Stimulated activated CD8-positive, alpha-beta memory T cell treated with anti-CD3 and anti-CD28 coated beads, Interleukin-4, amount 100 ng/mL, for 1 hour (primary cell): Measurements from ENCODE around the gene CCDC120.

Experiments used
- DNase-seq, 2 donors: peaks; one replicate each; pipeline ENCODE4 v3.0.0-alpha.2; 2020; ENCODE audit warnings: low read depth in 2 of 2, low spot score in 1 of 2

Gene CCDC120, protein sequence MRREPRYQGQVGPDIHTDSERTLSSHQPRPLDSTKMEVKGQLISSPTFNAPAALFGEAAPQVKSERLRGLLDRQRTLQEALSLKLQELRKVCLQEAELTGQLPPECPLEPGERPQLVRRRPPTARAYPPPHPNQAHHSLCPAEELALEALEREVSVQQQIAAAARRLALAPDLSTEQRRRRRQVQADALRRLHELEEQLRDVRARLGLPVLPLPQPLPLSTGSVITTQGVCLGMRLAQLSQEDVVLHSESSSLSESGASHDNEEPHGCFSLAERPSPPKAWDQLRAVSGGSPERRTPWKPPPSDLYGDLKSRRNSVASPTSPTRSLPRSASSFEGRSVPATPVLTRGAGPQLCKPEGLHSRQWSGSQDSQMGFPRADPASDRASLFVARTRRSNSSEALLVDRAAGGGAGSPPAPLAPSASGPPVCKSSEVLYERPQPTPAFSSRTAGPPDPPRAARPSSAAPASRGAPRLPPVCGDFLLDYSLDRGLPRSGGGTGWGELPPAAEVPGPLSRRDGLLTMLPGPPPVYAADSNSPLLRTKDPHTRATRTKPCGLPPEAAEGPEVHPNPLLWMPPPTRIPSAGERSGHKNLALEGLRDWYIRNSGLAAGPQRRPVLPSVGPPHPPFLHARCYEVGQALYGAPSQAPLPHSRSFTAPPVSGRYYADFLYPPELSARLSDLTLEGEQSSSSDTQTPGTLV

DNA sequence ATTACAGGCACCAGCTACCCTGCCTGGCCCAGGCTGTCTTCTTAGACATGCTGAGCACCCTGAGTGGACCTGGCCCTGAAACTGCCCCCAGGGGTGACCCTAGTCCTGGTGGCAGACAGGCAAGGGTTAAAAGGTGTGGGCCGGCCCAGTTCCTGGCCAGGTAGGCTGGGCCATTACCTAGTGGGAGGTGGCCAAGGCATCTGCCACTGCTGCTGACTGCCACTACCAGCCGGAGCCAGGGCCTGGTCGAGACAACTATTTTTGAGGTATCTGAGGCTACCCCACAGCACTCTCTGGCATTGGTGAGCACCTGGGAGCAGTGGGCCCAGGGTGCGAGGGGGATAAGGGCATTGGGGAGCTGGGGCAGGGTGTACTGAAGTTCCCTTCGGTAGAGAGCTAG is at the start of gene CCDC120:
CCDC120 (plus strand) TSS at position 206 of the 400 bp plus-strand sequence. CDS start 3,043 bp downstream, outside the sequence.
- no peak for DNase-seq

DNA sequence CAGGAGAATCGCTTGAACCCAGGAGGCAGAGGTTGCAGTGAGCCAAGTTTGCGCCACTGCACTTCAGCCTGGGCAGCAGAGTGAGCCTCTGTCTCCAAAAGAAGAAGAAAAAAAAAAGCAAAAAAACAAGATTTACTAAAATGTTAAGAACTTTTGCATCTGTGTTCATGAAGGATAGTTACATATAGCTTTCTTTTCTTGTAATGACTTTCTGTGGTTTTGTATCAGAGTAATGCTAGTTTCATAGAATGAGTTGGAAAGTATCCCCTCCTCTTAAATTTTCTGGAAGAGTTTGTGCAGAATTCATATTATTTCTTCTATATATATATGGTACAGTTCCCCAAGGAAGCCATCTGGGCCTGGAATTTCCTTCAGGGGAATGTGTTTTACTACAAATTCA is 39.7 kb upstream of the CCDC120 start:
- no peak for DNase-seq

DNA sequence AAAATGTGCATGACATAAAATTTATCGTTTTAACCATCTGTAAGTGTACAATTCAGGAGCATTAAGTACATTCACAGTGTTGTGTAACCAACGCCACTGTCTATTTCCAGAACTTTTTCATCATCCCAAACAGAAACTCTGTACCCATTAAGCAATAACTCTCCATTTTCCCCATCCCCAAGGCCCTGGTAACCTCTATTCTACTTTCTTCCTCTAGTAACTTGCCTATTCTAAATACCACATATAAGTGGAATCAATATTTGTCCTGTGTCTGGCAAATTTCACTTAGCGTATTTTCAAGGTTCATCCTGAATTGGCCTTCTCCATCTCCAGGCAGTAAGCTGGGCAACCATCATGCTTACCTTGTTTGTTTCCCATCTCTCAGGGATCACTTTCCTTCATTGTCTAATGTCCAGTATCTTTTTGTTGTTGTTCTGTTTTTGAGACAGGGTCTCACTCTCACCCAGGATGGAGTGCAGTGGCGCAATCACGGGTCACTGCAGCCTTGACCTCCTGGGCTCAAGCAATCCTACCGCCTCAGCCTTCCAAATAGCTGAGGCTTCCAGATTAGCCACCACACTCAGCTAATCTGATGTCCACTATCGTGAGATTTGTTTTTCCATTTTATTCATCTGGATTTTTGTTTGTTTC is 39.1 kb upstream of the CCDC120 start:
- DNase-seq, result no peak

DNA sequence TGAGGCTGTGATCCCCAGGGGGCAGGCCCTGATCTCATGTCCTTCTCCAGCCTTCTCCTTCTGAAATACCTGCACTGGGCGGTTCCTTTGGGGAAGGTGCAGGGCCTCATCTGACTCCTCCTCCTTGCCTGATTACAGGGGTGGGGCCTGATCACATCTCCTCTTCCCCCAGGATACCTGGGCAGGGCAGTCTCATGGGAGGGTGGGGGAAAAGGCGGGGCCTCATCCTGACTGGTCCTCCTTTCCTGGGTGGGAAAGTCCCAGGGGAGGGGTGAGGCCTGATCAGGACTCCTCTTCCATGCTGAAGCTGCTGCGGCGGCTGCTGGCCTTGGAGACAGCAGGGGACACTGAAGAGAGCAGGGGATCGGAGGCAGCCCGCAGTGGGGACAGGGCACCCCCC is 28.9 kb upstream of the CCDC120 start:
- no peak for DNase-seq

DNA sequence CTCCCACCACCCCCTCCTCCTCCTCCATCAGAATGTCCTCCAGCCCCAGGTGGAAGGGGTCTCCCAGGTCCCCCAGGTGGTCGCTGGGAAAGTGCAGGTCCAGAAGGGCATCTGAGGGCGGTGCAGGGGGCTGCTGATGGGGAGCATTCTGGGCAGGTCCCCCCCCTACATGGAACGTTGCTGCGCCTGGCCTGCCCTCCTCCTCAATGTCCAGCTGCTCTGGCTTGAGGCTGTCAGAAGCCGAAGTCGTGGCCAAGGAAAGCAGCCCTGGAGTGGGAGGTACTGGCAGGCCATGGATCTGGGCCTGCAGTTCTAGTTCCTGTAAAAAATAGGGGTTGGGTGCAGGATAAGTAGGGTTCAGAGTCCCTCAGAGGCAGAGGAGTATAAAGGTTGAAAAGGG is 28.5 kb upstream of the CCDC120 start:
- no peak for DNase-seq

DNA sequence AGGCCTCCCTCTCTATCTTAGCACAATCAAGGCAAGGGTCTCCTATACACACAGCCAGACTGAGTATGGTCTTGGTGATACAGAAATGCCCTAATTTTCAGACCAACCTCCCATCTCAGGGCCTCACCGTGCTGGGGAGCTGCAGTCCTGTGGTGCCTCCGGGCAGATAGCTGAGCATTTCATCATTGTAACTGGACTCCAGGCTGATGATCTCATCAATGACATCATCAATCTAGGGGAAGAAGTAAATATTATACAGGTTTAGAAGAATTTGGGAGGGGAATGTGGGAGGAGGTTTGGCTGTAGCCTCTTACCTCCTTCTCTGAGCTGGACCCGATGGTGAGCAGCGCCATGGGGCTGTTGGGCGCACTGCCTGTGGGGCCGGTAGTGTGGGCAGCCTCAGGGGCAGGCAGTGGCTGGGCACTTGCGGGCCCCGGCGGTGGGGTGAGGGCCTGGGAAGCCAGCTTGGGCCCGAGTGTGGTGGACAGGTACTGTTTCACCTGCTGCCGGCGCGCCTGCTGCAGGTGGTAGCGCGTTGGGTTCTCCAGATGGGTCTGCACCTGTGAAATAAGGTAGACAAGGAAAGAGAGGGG is 20.8 kb upstream of the CCDC120 start:
- DNase-seq, result no peak

DNA sequence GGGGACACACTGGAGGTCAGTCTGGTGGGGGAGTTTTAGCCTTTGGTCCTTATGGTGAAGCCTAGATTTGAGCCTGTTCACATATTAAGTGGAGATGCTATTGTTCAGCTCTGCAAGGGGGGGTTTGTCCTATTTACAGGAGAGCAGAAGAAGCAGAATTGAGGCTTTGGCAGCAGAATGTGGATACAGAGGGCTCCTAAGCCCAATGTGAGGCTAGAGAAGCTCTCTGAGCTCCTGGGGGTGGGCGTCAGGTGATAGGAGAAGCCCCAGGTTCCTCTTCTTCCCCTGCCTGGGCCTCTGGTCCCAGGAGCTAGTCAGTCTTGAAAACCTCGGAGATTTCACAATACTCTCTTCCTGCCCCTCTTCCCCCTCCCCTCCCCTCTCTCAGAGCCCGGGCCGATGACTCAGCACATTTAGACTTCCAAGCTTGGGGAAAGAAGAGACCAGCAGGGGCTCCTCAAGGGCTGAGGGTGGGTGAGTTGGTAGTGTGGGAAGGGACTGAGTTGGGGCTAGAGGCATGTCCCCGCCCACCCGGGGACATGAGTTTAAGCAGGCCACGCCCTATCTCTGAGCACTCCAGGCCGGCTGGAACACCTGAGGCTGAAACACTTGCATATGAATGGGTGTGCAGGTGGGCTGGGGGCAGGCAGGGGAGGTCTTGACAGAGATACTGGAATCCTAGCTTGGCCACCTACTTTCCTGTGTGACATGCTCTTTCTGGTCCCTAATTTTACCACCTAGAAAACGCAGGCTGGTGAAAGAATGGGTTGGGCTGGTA is 19.0 kb upstream of the CCDC120 start:
- DNase-seq, result no peak

DNA sequence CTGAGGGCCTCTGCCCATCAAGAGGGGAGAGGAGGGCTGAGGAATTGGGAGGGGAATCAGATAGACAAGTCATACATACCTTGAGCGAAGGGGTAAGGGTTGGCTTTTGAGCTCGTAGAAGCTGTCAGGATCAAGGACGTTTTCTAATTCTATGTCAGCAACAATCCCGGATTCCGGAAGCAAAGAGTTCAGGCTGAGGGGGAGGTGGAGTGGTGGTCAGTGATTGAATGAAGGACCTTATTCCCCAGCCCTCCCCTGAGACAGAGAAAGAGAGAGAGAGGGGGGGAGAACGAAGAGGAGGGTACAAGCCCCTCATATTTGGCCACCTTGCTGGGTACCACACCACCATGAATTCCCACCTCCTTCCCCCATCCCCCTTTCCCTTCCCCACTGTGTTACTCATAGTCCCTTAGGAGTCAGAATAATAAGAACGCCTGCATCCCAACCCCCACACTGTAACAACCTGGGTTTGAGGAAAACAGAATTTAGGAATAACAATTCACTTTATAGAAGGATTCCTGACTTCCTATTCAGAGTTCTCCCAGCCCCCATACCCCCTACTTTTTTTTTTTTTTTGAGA is 18.3 kb upstream of the CCDC120 start:
- no peak for DNase-seq

DNA sequence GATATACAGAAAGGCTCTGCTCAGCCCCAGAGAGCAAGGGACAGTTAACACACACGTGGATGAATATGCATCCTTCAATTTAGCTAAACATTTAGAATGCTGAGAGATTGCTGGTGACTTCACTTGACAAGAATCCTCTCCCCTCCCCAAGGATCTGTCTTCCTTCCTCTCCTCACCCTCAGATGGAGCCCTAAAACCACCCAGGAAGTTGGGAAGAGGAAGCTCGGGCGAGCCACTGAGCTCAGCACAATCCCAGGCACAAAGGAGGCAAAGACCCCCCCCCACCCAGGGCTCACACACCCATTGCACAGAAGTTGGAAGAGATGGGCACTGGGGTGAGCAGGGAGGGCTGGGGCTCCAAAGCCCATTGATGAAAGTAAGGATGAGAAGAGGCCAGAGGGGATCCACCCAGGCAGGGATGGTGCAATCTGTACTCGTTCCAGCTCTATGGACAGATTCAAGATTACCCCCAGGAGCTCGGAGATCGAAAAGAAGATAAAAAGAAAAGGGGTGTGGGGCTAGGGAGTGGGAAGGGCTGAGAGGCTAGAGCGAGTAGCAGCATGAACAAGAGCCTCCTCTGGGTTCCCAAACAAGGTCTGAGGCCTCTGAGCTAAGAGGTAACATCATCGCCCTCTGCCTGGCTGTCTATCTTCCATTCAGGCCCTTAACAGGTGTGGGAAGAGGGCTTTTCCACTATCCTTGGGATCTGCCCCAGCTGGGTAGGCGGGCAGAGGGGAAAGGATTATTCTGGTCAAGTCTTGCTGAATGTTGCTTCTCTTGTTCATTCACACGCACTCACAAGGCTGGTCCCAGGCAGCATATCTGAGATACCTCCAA is 16.8 kb upstream of the CCDC120 start:
- no peak for DNase-seq

DNA sequence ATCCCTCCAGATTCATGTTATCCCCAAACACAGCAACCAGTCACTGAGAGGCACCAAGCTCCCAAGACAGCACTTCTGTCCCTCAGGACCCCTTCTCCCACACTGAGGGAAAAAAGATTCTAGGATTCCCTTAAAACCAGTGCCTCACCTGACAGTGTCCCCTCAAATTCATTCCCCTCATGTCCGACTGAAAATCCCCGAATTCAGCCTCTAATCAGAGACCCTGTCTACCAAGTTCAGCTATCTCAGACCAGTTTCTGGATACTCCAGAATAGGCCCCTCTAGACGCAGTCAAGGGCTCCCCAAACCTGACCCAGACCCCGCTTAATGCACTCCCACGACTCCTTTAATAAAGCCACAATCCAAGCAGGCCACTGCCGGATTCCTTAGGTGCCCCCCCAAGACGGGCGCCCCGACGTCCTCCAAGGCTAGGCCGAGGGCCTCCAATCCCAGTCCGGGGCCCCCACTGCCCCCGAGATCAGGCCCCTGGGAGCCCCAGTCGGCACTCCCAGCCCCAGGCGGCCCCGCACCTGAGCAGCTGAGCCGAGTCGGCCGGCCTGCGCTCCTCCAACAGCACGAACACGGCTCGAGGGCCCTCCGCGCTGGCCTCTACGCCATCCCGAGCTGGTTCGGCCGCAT is 16.1 kb upstream of the CCDC120 start:
- DNase-seq, result no peak

DNA sequence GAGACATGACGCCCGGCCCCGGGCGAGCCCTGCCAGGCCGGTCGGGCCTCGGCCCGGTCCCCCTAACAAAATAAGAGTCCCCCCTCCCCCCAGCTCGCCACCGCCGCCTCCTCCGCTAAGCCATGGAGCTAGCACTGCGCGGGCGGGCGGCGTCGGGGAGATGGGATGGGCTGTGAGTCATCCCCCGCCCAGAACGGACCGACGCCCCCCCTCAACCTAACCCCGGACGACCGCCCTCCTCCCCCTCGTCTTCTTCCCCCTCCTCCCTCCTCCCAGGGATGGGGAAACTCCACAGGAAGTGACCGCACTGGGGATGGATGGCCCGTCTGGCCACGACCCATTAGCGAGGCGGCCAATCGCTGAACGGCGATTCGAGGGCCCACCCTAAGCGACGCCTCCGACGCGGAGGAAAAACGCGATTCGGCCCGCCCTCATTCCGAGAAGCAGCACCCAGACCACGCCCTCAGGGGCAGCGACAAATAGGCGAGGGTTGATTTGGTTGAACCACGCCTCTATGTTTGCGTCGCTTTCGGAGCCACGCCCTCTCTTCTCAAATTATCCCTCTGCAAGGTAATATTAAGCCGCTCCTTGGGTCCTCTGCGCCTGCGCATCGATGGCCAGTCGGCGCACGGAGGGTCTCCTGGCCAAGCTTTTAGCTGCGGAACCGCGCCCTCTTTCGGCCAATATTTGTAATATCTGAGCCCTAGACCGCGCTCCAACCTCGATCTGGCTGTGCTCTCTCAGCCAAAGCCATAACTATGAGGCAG is 15.4 kb upstream of the CCDC120 start, which contains the start of gene TFE3:
TFE3 (minus strand) TSS at position 138 of the 767 bp plus-strand sequence; CDS start at position 7, 131 bp downstream.
- peak; percentile 77 to 89 for DNase-seq

DNA sequence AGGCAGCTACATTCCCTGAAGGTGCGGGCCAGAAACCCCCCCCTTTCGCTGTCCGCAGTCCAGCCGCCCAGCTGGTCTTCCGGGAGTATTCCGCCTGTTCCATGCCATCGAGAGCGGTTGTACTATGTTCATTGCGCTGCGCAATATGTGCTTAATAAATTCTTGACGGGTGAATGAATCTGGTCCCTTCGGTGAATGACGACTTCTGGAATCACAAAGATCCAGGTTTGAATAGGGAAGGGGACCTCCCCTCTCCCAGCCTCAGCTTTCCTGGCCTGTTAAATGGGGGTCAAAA is 14.9 kb upstream of the CCDC120 start:
- no peak for DNase-seq

DNA sequence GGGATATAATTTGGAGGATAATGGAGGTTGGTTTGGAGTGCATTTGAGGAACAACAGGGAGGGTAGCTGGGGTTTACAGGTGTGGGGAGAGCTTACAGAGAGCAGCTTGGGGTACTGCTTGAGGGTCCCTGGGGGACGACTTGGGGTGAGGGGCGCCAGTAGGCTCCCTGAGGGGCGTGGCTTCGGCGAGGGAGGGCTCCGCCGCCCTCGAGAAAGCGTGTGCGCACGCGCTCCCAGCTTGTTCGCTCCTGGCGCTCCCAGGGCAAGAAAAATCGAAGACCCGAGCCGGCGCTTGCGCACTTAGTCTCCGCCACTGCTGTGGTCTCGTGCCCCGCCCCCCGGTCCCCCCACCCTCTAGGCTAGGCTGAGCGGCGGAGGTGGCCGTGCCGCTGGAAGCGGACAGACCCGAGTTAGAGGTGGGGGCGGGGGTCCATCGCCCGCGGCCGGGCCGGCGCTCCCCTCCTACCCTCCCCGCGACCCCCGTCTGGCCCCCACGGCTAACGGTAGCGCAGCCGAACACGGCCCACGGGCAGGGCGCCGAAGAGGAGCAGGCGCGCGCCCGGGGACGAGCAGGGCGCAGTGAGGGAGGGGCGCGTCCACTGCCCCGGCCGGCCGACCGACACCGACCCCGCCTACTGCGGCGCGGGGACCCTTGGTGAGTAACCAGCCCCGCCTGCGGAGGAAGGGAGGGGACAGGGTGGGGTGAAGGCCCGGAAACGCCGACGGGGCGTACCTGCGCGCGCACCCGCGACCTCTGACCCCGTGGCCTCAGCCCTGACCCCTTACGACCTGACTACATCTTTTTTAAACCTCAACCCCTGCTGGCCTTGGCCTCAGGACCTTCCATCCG is 5.4 kb upstream of the CCDC120 start:
- DNase-seq, result peak in 1 of 2 donors; percentile 29

DNA sequence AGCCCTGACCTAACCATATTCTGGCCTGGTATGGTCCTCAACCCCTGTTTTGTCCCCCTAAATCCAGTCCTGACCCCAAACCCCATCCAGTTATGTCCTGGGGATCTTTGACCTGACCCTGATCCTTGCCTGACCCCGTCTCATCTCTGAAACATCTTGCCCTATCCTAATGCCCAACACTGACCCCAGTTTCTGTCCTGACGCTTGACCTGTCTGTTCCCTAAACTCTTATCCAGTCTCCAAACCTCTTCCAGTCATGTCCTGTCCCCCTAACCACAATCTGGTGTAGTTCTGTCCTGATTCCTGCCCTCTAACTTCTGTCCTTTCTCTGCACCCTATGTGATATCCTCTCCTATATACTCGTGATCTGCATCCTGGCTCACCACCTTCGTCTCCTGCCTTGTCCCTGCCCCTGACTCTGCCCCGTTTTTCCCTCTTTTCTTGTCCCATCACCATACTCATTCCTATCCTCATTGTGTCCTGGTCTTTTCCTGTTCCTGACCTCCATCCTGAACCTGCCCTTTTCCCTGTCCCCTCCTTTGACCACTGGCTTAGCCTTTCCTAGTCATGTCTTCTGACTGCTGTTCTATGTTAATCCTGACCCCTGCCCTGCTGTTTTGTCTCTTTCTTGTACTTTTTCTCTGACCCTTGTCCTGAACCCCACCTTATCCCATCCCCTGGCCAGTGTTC is 4.6 kb upstream of the CCDC120 start:
- no peak for DNase-seq

DNA sequence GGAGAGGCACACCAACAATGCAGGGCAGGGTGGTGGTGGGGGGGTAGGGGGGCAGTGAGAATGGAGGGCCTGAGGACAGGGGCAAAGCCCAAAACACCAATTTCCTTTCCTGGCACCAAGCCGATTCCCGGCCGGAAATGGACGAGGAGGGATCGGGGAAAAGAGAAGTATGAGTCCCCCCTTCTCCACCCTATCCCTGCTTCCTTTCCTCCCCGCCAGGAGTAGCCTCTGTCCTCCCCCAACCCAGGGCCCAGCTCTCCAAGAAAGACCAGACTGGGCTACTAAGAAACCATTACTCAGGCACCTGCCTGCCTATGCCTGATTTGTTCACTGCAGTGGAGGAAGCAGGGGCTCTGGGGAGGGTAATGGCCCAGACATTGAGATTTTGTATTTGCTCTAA is 402 bp downstream of the CCDC120 start:
- DNase-seq, result no peak

DNA sequence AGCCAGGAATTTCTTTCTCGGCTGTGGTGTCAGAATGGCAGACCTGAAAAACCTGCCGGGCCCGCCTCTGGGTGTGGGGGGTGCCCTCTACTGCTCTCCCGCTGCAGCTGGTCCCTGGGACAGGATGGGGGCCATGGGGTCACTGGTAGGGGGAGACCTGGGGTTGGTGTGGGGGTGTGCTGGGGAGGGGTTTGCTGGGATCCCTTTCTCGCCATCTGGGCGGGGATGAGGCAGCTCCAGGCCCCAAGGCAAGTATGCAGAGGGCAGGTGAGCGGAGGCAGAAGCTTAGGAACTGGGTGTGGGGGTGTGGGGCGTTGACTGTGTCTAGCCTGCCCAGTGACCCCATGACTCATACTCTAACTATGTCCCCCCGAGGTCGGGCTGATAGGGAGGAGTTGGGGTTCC is 884 bp downstream of the CCDC120 start:
- DNase-seq, result no peak

DNA sequence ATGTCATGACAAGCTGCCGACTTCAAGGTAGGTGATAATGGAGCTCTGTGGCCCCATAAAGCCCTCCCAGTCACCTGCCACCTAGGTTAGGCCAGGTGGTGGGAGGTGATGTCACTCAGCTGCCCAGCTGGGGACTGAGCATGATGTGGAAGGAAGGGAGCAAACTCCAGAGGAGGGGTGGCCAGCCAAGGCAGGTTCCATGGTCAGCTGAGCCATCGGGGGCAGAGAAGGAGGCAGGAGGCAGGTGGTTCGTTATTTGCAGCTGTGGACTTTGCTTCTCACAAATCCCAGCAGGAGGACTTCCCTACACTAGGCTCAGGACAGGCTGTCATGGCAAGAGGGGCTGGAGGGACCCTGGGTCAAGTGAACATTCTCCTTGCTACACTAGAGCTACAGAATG is 2.1 kb downstream of the CCDC120 start:
- DNase-seq, result no peak
